ENCODE measurements around the gene CYB5D1.
"Not testable (repeated sequence)": the region's sequence is repeated elsewhere in the genome, so short reads cannot be mapped to it uniquely, and the experiment has no call there.

Gene CYB5D1

DNA sequence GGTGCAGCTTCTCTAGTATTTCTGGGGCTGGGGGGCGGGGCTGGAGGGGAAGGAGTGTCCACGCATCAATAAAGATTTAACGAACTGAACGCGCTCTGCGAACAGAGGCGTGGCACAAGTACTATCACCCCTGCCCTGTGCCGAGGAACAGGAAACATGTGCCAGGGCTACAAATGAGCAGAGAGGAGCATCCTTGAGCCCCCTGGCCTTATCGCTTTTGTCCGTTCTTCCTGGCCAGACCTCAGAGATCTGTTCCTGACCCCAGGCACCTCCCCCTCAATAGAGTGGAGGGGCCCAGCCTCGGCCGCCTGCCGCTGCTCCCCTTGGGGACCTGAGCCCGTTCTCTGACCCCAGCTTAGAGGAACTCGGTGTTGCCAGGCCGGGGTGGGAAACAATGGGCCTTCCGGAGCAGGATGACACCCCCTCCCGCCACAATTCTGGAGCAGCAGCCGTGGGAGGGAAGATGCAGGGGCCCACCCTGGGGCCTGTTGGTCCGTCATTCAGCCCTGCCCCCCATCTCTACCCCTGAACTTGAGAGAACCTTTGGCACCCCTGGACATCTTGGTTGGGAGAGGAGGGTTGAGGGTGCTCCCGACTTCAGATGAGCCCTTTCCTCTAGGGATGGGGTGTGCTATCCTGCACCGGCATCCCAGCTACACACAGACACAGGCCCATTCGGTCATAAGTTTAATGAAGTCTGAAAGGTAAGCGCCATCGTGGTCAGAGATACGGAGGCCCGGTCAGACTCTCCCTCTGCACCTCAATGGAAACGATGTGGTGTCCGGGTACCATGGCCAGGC lies 1.6 kb upstream of the CYB5D1 start:
- no peak for DNase-seq (ENCODE audit: low spot score)

- DNase-seq (ENCODE audit: low spot score): peak; percentile 97
These were observed 741 bp upstream of the CYB5D1 start, which contains the start of gene NAA38 for GRCh38 chr17:7856811-7857712. Gene NAA38, minus strand, starts transcription at chr17:7857559. Its CDS starts 96 bp downstream, at chr17:7857463.

DNA sequence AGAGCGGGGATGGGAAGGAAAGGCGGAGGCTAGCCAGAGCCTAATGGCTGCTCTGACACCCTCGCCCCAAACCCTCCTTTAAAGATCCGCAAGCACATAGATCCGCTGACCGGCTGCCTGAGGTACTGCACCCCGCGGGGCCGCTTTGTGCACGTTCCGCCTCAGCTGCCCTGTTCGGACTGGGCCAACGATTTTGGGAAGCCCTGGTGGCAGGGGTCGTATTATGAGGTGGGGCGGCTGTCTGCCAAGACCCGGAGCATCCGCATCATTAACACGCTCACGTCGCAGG lies 663 bp downstream of the CYB5D1 start:
- DNase-seq (ENCODE audit: low spot score): peak; percentile 66

DNA sequence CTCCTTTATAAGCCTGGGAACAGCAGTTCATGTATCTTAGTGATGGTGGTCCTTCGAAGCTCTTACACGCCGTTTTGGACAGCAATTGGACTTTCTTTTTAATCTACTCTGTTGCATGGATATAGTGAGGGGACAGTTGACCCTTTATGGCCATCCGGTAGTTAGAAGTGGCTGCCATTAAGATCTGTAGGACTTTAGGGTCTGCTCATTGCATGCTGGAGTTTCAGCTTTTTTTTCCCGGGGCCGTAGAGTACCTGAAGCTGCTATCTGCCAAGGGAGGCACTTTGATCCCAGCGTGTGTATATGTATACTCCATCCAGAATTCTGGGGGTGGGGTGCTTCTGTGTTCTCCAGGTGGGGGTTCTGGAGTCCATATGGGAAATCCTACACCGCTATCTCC lies 1.2 kb downstream of the CYB5D1 start:
- no peak for DNase-seq (ENCODE audit: low spot score)

DNA sequence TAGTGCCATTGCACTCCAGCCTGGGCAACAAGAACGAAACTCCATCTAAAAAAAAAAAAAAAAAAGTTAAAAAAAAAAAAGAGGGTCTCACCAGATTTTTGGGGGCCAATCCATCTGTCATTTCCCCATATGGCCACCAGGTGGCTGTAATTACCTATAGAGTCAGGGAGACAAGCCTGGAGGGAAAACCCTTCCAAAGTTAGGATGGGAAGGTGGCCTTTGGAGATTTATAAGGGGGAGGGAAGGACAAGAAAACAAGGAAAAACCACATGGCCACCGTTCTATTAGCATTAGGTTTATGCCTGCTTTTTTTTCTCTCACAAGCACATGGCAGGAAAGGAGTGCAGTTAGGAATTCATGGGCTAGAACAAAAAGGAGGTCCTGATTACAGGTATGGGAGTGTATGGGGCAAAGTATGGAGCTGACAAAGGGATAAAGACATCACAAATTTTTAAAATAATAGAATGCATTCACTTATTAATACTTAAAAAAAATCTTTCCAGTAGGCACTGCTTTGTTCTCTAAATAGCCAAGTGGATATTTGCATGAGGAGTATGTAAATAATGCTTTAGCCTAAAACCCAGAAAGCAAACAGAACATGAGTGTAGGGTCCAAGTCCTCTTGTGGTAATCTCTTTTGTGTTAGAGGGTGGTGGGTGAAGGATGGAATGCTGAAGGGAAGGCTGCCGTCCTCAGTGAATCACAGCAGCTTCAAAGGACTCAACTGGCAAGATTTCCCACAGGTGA lies 5.1 kb downstream of the CYB5D1 start:
- peak; percentile 56 for DNase-seq (ENCODE audit: low spot score)

DNA sequence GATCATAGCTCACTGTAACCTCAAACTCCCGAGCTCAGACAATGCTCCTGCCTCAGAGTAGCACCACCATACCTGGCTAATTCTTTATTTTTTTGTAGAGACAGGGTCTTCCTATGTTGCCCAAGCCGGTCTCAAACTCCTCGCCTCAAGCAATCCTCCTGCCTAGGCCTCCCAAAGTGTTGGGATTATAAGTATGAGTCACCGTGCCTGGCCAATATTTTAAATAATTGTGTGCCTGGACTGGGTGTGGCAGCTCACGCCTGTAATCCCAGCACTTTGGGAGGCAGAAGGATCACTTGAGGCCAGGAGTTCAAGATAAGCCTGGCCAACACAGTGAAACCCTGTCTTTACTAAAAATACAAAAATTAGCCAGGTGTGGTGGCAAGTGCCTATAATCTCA lies 6.6 kb downstream of the CYB5D1 start:
- DNase-seq (ENCODE audit: low spot score): not testable (repeated sequence)

- DNase-seq (ENCODE audit: low spot score): no peak
These were observed 7.3 kb downstream of the CYB5D1 start for GRCh38 chr17:7864995-7865650.

- no peak for DNase-seq (ENCODE audit: low spot score)
These were observed 10.1 kb downstream of the CYB5D1 start for GRCh38 chr17:7867881-7868329.

DNA sequence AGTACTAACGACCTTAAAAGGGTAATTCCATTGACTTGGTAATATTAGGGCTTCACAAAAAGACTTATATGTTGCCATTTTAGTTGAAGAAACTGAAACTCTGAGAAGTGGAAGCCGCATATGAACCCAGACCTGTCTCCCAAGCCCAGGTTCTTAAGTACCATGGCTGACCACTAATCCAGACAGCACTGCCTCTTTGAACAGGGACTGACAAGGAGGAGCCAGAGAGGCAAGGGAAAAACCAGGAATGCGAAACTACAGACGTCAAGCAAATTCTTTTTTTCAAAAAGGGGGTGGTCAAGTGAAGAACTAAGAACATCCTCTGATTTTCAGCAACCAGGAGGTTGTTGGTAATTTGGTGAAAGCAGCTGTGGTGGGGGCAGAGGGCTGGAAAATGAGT lies 15.2 kb downstream of the CYB5D1 start:
- no peak for DNase-seq (ENCODE audit: low spot score)

- DNase-seq (ENCODE audit: low spot score): no peak
These were observed 18.1 kb downstream of the CYB5D1 start for GRCh38 chr17:7875804-7876370.

DNA sequence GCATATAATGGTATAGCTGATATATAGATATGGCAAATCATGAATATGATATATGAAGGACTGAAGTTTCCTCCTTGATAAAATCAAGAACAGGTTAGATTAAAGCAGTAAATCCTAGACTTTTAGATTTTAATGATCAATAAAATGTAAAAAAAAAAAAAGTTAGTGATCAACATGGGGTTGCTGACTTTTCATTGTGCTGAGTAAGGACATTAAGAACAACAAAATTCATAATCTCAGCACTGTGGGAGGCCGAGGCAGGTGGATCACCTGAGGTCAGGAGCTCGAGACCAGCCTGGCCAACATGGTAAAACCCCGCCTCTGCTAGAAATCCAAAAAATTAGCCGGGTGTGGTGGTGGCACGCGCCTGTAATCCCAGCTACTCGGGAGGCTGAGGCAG lies 20.4 kb downstream of the CYB5D1 start:
- no peak for DNase-seq (ENCODE audit: low spot score)

DNA sequence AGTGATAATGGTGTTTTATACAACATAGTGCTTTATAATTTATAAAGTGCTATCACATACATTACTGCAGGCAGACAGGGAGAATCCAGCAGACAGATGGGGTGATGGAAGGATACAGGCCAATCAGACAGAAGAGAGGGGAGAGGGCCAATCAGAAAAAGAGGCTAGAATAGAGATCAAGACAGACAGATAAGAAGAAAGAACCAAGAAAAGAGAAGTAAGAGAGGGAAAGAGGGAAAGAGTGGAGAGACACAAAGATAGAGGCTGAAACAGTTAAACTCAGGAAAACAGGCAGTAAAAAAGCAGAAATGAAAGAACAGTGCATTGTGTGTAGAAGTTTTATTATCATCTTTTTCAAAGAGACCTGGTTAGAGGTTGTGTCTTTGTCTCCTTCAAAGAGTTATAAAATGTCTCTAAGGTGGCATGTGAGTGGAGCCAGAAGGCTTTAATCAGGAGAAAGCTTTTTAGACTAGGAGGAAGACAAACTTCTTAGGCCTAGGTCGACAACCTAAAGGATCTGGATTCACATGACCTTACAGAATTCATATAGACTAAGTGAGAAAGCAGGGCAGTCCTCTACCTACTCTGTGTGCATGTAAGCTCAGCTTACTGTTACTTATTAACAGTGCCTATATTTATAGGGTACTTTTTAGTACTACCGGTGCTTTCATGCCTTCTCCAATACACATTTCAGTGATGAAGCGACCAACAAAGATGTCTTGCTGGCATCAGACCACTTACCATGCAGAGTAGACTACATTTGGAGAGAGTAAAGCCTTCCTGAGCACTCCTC lies 22.5 kb downstream of the CYB5D1 start:
- DNase-seq (ENCODE audit: low spot score): no peak

- DNase-seq (ENCODE audit: low spot score): no peak
These were observed 23.7 kb downstream of the CYB5D1 start for GRCh38 chr17:7881276-7882054.

DNA sequence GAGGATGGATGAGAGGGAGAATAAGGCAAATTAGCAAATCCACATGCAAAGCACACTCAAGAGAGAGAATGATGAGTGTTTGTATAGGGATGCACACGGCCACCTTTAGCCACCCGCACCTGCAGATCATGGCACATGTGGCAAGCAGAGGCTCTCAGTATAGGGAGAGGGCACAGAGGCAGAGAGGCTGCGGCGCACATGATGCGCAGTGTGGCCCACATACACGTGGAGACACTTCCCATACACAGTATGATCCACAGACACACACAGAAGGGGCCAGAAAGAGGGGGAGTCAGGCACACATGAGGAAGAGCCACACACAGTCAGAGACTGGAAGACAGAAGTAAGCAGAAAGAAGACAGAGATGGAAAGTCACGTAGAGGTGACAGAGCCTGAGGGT lies 24.3 kb downstream of the CYB5D1 start:
- DNase-seq (ENCODE audit: low spot score): no peak

- no peak for DNase-seq (ENCODE audit: low spot score)
These were observed 24.8 kb downstream of the CYB5D1 start for GRCh38 chr17:7882629-7883028.

GRCh38 chr17:7883781-7884386 lies 26.1 kb downstream of the CYB5D1 start:
- DNase-seq (ENCODE audit: low spot score): peak; percentile 39

DNA sequence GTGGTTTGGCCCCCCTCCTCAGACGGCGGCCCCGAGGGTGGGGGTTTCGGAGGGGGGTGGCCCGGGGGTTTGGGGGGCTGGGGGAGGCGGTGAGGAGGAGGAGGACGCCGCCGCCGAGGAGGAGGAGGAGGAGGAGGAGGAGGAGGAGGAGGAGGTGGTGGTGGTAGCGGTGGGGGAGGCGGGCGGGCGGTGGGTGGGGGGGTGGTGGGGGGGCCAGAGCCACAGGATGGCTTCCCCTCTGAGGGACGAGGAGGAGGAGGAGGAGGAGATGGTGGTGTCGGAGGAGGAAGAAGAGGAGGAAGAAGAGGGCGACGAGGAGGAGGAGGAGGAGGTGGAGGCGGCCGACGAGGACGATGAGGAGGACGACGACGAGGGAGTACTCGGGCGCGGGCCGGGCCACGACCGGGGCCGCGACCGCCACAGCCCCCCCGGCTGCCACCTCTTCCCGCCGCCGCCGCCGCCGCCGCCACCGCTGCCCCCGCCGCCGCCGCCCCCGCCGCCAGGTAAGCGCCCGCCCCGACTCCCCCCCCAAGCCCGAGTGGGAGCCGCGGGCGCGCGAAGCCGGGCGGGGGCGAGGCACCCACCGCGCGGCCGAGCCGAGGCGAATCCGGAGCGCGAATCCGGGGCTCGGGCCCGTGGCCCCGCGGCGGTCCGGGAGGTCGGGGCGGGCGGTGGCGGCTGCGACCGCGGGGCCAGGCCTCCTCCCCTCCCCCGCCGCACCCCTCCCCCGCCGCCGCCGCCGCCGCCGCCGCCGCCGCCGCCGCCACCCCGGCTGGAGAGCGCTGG lies 27.0 kb downstream of the CYB5D1 start:
- no peak for DNase-seq (ENCODE audit: low spot score)

- DNase-seq (ENCODE audit: low spot score): peak; percentile 28
These were observed 27.8 kb downstream of the CYB5D1 start for GRCh38 chr17:7885367-7886226.
